GM12891 (cell line): ENCODE data around the gene GFRA4.

Source experiments
- POLR2A ChIP-seq: IDR thresholded peaks from 2 replicates; pipeline ENCODE4 v1.6.1; 2011; ENCODE audit warnings: low read depth, low read length, control low read depth
- POLR2AphosphoS5 ChIP-seq: IDR thresholded peaks from 2 replicates; pipeline ENCODE4 v1.6.1; 2011; ENCODE audit warnings: low read depth, low read length, control low read depth
- POU2F2 ChIP-seq: IDR thresholded peaks from 2 replicates; pipeline ENCODE4 v1.6.1; 2011; ENCODE audit warnings: low read depth, mild to moderate bottlenecking, control low read depth, low read length, moderate library complexity
- SPI1 ChIP-seq: IDR thresholded peaks from 2 replicates; pipeline ENCODE4 v1.6.1; 2011; ENCODE audit warnings: low read depth, low read length, control low read depth
- TAF1 ChIP-seq: IDR thresholded peaks from 2 replicates; pipeline ENCODE4 v1.6.1; 2011; ENCODE audit warnings: low read depth, low read length, control low read depth

DNA sequence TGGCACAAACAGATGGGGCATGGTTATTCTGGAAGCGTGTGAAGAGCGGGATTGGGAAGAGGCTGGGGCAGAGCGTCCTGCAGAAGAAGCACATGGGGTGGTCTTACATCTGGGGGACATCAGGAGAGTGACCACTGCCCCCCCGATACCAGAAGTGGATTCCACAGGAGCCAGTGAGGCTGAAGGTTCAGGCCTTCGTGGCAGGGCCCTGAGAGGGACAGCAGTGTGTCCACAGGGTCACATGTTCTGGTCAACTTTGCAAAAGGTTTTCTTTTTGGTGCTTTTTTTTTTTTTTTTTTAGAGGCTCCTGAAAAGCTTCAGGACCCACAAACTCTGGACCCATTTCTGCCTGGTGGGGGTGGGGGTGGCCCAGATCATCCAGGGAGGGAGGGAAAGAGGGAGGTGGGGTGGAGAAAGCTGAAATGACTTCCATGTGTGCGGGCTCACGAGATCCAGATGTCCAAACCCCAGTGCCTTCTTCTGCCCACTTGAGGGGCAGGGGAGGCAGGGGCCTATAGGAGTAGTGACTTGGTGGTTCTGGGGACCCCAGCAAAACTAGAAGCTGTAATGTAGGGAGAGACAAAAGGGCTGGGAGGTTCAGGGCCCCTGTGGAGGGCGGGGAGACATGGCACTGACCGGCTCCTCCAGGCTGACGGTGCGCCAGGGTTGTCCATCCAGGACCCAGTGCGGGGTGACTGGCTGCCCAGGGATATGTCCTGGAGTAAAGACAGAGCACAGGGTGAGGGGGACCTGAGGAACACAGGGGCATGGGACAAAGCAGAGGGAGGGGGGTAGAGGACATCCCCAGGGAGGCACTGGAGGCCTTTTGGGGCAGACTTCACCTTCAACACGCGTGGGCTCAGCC lies 15.9 kb upstream of the GFRA4 start:
- TF ChIP-seq POLR2A (no peak), TAF1 (no peak), POU2F2 (no peak), POLR2AphosphoS5 (no peak), SPI1 (no peak)
